CD4-positive, alpha-beta T cell (primary cell): ENCODE data around the gene PRX. TPM values are rescaled to one million over a fixed set of nuclear protein-coding genes. Genes with fewer than 3 reads are reported as not detected.
A peak's percentile ranks its signal among the peaks of the same experiment; 100 is the strongest.

Experiments
- ATAC-seq: fragments of 200-7000 bp; cut with Tn5 transposase; one replicate; pipeline ENCODE4 v1.10.0; 2022; ENCODE audit warnings: mild to moderate bottlenecking; ENCODE audit not compliant: poor library complexity
- CTCF ChIA-PET: fragments of 350-600 bp; sonication (Branson Sonifier 250); formaldehyde crosslinking; loops from one replicate; lab custom pipeline; 2021; ENCODE audit warnings: antibody characterized with exemption, inconsistent platforms; lab: Charles Lee
- POLR2A ChIA-PET: fragments of 350-600 bp; sonication (Branson Sonifier 250); formaldehyde crosslinking; loops from one replicate; lab custom pipeline; 2021; ENCODE audit warnings: antibody characterized with exemption, inconsistent platforms; lab: Charles Lee
- DNase-seq, 14 experiments: peaks; one replicate each; pipeline ENCODE4 v3.0.0-alpha.2; 2013 to 2020; ENCODE audit warnings: mixed read lengths in 2 of 14
- H3K27ac ChIP-seq, 2 donors: one replicate each; pipeline versions ENCODE4 v1.5.1 to v1.7.0; 2013; ENCODE audit warnings: low read length in 2 of 2, low read depth in 1 of 2, mild to moderate bottlenecking in 1 of 2
- H3K27me3 ChIP-seq, 2 experiments: 1 replicate in 1 of 2; 2 replicates in 1 of 2; pipeline versions ENCODE4 v1.6.1 to v1.7.0; 2013; ENCODE audit warnings: low read length in 2 of 2, control low read depth in 1 of 2, mild to moderate bottlenecking in 1 of 2, moderate library complexity in 1 of 2; ENCODE audit not compliant: insufficient read depth in 2 of 2, control insufficient read depth in 1 of 2
- H3K36me3 ChIP-seq: one replicate; pipeline ENCODE4 v1.6.1; 2013; ENCODE audit warnings: low read length, control low read depth; ENCODE audit not compliant: insufficient read depth
- H3K4me1 ChIP-seq: one replicate; pipeline ENCODE4 v1.6.1; 2013; ENCODE audit warnings: low read length, control low read depth; ENCODE audit not compliant: insufficient read depth
- H3K4me3 ChIP-seq: one replicate; pipeline ENCODE4 v1.5.1; 2013; ENCODE audit warnings: mild to moderate bottlenecking, low read length, moderate library complexity
- H3K9me3 ChIP-seq, 2 experiments: 1 replicate in 1 of 2; 2 replicates in 1 of 2; pipeline versions ENCODE4 v1.6.1 to v1.7.0; 2013; ENCODE audit warnings: low read length in 2 of 2, mild to moderate bottlenecking in 2 of 2, control low read depth in 1 of 2, moderate library complexity in 1 of 2; ENCODE audit not compliant: control insufficient read depth in 1 of 2, insufficient read depth in 1 of 2
- H3K27ac Mint-ChIP-seq: one replicate; pipeline ENCODE4 v1.8.0; 2020; ENCODE audit warnings: mixed read lengths
- H3K27me3 Mint-ChIP-seq: one replicate; pipeline ENCODE4 v1.8.0; 2021; ENCODE audit warnings: mixed read lengths
- H3K36me3 Mint-ChIP-seq: one replicate; pipeline ENCODE4 v1.8.0; 2021; ENCODE audit warnings: low read depth, mixed read lengths
- H3K4me1 Mint-ChIP-seq: one replicate; pipeline ENCODE4 v1.8.0; 2021; ENCODE audit warnings: low read depth, mixed read lengths
- H3K4me3 Mint-ChIP-seq: one replicate; pipeline ENCODE4 v1.8.0; 2020; ENCODE audit warnings: mild to moderate bottlenecking, mixed read lengths
- H3K9me3 Mint-ChIP-seq: one replicate; pipeline ENCODE4 v1.8.0; 2020; ENCODE audit warnings: mixed read lengths
- intact Hi-C, 2 experiments: fragments of 100-400 bp; cut with DNase I in 1 of 2; cut with micrococcal nuclease in 1 of 2; formaldehyde crosslinking; loops; one replicate each; pipeline versions ENCODE4 v1.15.1 to v1.9.0; 2023 to 2025; cut with DNase I, micrococcal nuclease
- total RNA-seq, 174 experiments: library from RNA in 2 of 174; stranded (reverse) in 2 of 174; gene quantifications; one replicate each; pipeline ENCODE4 v1.2.3 and lab custom pipeline; 2021 to 2026
- TF ChIP-seq, protein P1 (sequence below): fragments of 200-600 bp; IDR thresholded peaks from one replicate; pipeline ENCODE4 v1.8.0; 2022; ENCODE audit warnings: antibody characterized with exemption, mild to moderate bottlenecking

PRX gene
- total RNA-seq, 2 experiments from 2014 or later: 1.5 TPM

DNA sequence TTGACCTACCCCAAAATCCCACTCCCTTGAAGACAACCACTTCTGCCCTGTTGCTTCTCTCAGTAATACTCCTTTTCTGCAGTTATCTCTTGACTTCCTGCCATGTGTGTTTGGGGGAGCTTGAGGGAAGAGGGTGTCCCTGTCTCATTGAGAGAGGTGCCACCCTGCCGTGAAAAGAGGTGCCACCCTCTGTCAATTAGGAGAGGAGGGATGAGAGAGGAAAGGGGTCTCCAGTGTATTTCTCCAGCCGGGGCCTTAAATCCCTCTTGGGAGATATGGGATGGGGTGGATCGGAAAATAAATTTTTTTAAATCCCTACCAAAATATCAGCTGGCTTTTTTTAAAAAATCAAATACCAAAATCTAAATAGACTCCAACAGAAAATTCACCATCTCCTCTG is 48.2 kb downstream of the PRX start:
- Histone ChIP-seq H3K4me1 (peaks cover 15% of the 10 kb centered on the region), H3K27ac (no peak overlapping the region), H3K9me3 (no peaks in the 10 kb centered on the region), H3K27me3 (no peaks in the 10 kb centered on the region), H3K36me3 (peaks cover 26% of the 10 kb centered on the region), H3K4me3 (no peak overlapping the region)
- peaks cover 32% of the 10 kb centered on the region for H3K36me3 Mint-ChIP-seq
- ChIA-PET CTCF (no interaction called here), POLR2A (interaction anchor here (1.7 kb wide), 1 partner anchor 17 kb away, joined by 4 read pairs; the partner anchor contains the start of genes C19orf47 and PLD3)
- no peaks in the 10 kb centered on the region for H3K9me3 Mint-ChIP-seq
- ATAC-seq: no peak
- peak overlapping the region; percentile 42 for H3K4me3 Mint-ChIP-seq
- intact Hi-C loops: no loop called here
- peaks cover 17% of the 10 kb centered on the region for H3K4me1 Mint-ChIP-seq
- H3K27me3 Mint-ChIP-seq: no peaks in the 10 kb centered on the region
- H3K27ac Mint-ChIP-seq: no peak overlapping the region
- TF ChIP-seq, protein P1, sequence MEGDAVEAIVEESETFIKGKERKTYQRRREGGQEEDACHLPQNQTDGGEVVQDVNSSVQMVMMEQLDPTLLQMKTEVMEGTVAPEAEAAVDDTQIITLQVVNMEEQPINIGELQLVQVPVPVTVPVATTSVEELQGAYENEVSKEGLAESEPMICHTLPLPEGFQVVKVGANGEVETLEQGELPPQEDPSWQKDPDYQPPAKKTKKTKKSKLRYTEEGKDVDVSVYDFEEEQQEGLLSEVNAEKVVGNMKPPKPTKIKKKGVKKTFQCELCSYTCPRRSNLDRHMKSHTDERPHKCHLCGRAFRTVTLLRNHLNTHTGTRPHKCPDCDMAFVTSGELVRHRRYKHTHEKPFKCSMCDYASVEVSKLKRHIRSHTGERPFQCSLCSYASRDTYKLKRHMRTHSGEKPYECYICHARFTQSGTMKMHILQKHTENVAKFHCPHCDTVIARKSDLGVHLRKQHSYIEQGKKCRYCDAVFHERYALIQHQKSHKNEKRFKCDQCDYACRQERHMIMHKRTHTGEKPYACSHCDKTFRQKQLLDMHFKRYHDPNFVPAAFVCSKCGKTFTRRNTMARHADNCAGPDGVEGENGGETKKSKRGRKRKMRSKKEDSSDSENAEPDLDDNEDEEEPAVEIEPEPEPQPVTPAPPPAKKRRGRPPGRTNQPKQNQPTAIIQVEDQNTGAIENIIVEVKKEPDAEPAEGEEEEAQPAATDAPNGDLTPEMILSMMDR: no peak
- DNase-seq: no peak

DNA sequence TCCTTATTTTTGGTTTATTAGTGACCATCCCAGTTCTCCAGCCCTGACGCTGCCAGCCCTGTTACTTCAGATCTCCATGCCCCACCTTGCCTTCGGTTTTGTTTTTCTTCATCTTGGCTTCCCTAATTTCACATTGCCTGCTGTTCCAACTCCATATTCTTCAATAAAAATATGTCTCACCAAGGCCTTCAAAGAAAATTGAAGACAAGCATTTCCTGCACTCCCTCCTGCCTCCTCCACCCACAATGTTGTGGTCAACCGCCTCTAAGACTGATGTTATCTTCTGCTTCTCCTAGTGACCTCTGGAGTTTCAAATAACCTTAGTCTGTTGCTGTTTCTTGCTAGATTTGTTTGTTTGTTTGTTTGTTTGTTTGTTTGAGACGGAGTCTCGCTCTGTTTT is 50.1 kb downstream of the PRX start:
- Mint-ChIP-seq H3K4me3 (no peak overlapping the region), H3K27me3 (no peaks in the 10 kb centered on the region), H3K27ac (no peak overlapping the region), H3K9me3 (no peaks in the 10 kb centered on the region), H3K36me3 (peaks cover 26% of the 10 kb centered on the region), H3K4me1 (peaks cover 17% of the 10 kb centered on the region)
- ChIA-PET POLR2A (no interaction called here), CTCF (no interaction called here)
- H3K27me3 ChIP-seq: no peaks in the 10 kb centered on the region
- peaks cover 16% of the 10 kb centered on the region for H3K36me3 ChIP-seq
- ATAC-seq (no peak), DNase-seq (no peak)
- H3K27ac ChIP-seq: no peak overlapping the region
- intact Hi-C loops: no loop called here
- no peaks in the 10 kb centered on the region for H3K9me3 ChIP-seq
- H3K4me1 ChIP-seq: peaks cover 20% of the 10 kb centered on the region
- H3K4me3 ChIP-seq: no peak overlapping the region
- TF ChIP-seq, protein P1: no peak

DNA sequence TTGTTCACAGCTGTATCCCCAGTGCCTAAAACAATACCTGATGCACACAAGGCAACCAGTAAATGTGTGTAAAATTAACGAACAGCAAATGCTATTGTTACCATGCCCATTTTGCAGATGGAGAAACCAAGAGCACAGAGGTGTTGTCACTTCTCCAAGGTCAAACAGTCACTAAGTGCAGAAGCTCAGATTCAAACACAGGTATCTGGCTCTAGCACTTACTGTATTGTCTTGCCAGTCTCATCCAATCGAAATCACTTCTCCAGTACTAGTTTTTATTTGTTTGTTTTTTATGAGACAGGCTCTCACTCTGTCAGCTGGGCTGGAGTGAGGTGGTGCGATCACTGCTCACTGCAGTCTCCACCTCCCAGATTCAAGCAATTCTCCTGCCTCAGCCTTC is 51.0 kb downstream of the PRX start:
- no peaks in the 10 kb centered on the region for H3K9me3 Mint-ChIP-seq
- CTCF ChIA-PET: no interaction called here
- H3K27ac Mint-ChIP-seq: no peak overlapping the region
- DNase-seq (no peak), ATAC-seq (no peak)
- intact Hi-C loops: no loop called here
- H3K4me1 ChIP-seq: peaks cover 20% of the 10 kb centered on the region
- TF ChIP-seq, protein P1: no peak
- no peak overlapping the region for H3K4me3 ChIP-seq
- no peak overlapping the region for H3K4me3 Mint-ChIP-seq
- POLR2A ChIA-PET: no interaction called here
- peaks cover 12% of the 10 kb centered on the region for H3K36me3 ChIP-seq
- peaks cover 21% of the 10 kb centered on the region for H3K36me3 Mint-ChIP-seq
- H3K9me3 ChIP-seq: no peaks in the 10 kb centered on the region
- peaks cover 17% of the 10 kb centered on the region for H3K4me1 Mint-ChIP-seq
- H3K27me3 ChIP-seq: no peaks in the 10 kb centered on the region
- H3K27ac ChIP-seq: no peak overlapping the region
- no peaks in the 10 kb centered on the region for H3K27me3 Mint-ChIP-seq
